Nephron progenitor cell (in vitro differentiated cells): ENCODE results near the gene XPC.

ENCODE experiments used
- DNase-seq: peaks from one replicate; pipeline ENCODE4 v3.0.0; 2021
- H3K27ac Mint-ChIP-seq: 2 replicates; pipeline ENCODE4 v1.8.0; 2021; ENCODE audit warnings: mild to moderate bottlenecking, moderate library complexity, mixed read lengths
- H3K27me3 Mint-ChIP-seq: 2 replicates; pipeline ENCODE4 v1.8.0; 2021; ENCODE audit warnings: mild to moderate bottlenecking, low read depth, mixed read lengths; ENCODE audit not compliant: poor library complexity
- H3K36me3 Mint-ChIP-seq: 2 replicates; pipeline ENCODE4 v1.8.0; 2021; ENCODE audit warnings: low read depth, mixed read lengths
- H3K4me1 Mint-ChIP-seq: 2 replicates; pipeline ENCODE4 v1.8.0; 2021; ENCODE audit warnings: mixed read lengths
- H3K4me3 Mint-ChIP-seq: 2 replicates; pipeline ENCODE4 v1.8.0; 2021; ENCODE audit warnings: mild to moderate bottlenecking, moderate library complexity, mixed read lengths
- H3K9me3 Mint-ChIP-seq: 2 replicates; pipeline ENCODE4 v1.8.0; 2021; ENCODE audit warnings: mild to moderate bottlenecking, moderate library complexity, mixed read lengths
- TF ChIP-seq, protein P1 (sequence below): fragments of 200-600 bp; sonication (generic); IDR thresholded peaks from 2 replicates; pipeline ENCODE4 v1.5.0; 2021; ENCODE audit warnings: antibody characterized with exemption

The XPC gene

GRCh38 chr3:14144423-14145075 is 33.9 kb downstream of the XPC start:
- TF ChIP-seq, protein P1, sequence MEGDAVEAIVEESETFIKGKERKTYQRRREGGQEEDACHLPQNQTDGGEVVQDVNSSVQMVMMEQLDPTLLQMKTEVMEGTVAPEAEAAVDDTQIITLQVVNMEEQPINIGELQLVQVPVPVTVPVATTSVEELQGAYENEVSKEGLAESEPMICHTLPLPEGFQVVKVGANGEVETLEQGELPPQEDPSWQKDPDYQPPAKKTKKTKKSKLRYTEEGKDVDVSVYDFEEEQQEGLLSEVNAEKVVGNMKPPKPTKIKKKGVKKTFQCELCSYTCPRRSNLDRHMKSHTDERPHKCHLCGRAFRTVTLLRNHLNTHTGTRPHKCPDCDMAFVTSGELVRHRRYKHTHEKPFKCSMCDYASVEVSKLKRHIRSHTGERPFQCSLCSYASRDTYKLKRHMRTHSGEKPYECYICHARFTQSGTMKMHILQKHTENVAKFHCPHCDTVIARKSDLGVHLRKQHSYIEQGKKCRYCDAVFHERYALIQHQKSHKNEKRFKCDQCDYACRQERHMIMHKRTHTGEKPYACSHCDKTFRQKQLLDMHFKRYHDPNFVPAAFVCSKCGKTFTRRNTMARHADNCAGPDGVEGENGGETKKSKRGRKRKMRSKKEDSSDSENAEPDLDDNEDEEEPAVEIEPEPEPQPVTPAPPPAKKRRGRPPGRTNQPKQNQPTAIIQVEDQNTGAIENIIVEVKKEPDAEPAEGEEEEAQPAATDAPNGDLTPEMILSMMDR: no peak
- H3K4me1 Mint-ChIP-seq: peaks cover 21% of the 10 kb centered on the region
- peaks cover 25% of the 10 kb centered on the region for H3K36me3 Mint-ChIP-seq
- H3K27ac Mint-ChIP-seq: peak overlapping the region; percentile 95
- no peaks in the 10 kb centered on the region for H3K27me3 Mint-ChIP-seq
- no peak overlapping the region for H3K4me3 Mint-ChIP-seq
- H3K9me3 Mint-ChIP-seq: no peaks in the 10 kb centered on the region
- DNase-seq: no peak

DNA sequence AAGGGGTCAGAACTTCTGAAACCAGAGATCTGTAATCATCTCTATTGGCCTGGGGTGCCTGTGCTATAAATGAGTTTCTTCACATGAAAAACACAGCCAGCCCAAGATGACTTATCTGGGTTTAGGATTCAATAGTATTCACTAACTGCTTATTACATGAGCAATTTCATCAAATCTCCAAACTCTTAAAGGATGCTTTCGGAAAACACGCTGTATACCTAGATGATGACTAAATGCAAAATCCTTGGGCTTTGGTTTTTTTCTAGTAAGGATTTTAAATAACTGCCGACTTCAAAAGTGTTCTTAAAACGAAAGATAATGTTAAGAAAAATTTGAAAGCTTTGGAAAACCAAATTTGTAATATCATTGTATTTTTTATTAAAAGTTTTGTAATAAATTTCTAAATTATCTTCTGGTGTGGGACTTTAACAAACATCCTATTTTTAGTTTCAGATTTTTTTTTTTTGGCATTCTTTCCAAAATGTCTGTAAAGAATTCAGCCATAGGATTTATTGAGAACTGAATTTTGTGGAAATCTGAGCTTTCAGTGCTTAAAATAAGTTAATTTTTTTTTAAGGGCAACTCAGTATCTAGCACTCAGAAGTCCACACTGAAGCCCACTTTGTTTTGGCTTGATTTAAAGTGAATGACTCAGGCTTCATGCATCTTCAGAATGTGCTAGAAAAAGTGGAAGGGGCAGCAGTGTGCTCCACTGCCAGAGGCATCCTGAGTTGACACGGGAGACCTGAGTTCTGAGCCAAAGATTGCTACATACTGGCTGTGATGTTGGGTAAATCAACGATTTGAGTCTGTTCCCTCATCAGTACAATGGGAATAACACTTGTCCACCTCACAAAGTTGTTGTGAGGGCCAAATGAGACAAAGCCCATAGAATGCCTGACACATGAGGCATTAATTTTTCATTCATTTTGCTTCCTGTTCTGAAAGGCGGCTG is 34.9 kb downstream of the XPC start:
- Mint-ChIP-seq H3K36me3 (peaks cover 25% of the 10 kb centered on the region), H3K27me3 (no peaks in the 10 kb centered on the region), H3K4me1 (peaks cover 21% of the 10 kb centered on the region), H3K9me3 (no peaks in the 10 kb centered on the region), H3K27ac (no peak overlapping the region), H3K4me3 (no peak overlapping the region)
- no peak for DNase-seq
- TF ChIP-seq, protein P1: no peak

DNA sequence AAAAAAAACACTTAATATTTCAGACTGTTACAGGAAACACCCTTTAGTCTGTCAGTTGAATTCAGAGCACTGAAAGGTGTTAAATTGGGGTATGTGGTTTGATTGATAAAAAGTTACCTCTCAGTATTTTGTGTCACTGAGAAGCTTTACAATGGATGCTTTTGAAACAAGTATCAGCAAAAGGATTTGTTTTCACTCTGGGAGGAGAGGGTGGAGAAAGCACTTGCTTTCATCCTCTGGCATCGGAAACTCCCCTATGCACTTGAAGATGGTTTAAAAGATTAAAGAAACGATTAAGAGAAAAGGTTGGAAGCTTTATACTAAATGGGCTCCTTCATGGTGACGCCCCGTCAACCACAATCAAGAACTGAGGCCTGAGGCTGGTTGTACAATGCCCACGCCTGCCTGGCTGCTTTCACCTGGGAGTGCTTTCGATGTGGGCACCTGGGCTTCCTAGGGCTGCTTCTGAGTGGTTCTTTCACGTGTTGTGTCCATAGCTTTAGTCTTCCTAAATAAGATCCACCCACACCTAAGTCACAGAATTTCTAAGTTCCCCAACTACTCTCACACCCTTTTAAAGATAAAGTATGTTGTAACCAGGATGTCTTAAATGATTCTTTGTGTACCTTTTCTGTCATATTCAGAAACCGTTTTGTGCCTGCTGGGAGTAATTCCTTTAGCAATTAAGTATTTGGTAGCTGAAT is 35.7 kb downstream of the XPC start:
- H3K9me3 Mint-ChIP-seq: no peaks in the 10 kb centered on the region
- H3K36me3 Mint-ChIP-seq: peaks cover 25% of the 10 kb centered on the region
- H3K27ac Mint-ChIP-seq: peak overlapping the region; percentile 39
- TF ChIP-seq, protein P1: no peak
- no peaks in the 10 kb centered on the region for H3K27me3 Mint-ChIP-seq
- peaks cover 21% of the 10 kb centered on the region for H3K4me1 Mint-ChIP-seq
- H3K4me3 Mint-ChIP-seq: no peak overlapping the region
- DNase-seq: no peak

- Mint-ChIP-seq H3K4me3 (no peak overlapping the region), H3K27me3 (no peaks in the 10 kb centered on the region), H3K27ac (no peak overlapping the region), H3K4me1 (peaks cover 21% of the 10 kb centered on the region), H3K36me3 (peaks cover 18% of the 10 kb centered on the region), H3K9me3 (no peaks in the 10 kb centered on the region)
- TF ChIP-seq, protein P1: no peak
- DNase-seq: no peak
These were observed 36.6 kb downstream of the XPC start for GRCh38 chr3:14141602-14142341.

GRCh38 chr3:14141144-14141543 is 37.3 kb downstream of the XPC start:
- no peaks in the 10 kb centered on the region for H3K27me3 Mint-ChIP-seq
- no peak for DNase-seq
- no peak overlapping the region for H3K27ac Mint-ChIP-seq
- H3K4me1 Mint-ChIP-seq: peaks cover 18% of the 10 kb centered on the region
- H3K36me3 Mint-ChIP-seq: peaks cover 14% of the 10 kb centered on the region
- H3K9me3 Mint-ChIP-seq: no peaks in the 10 kb centered on the region
- no peak overlapping the region for H3K4me3 Mint-ChIP-seq
- TF ChIP-seq, protein P1: no peak
